Esophagus squamous epithelium (tissue), 5 donors: ENCODE results near the gene AAGAB. TPM values are rescaled to one million over a fixed set of nuclear protein-coding genes. Genes with fewer than 3 reads are reported as not detected.
A peak's percentile ranks its signal among the peaks of the same experiment; 100 is the strongest.

Experiments
- DNase-seq: peaks from one replicate; lab custom pipeline; 2025; lab: John Stamatoyannopoulos, UW
- H3K27ac ChIP-seq, 4 donors: fragments of 200-600 bp; sonication (generic); one replicate each; pipeline ENCODE4 v1.5.1; 2016 to 2019; ENCODE audit warnings: mild to moderate bottlenecking in 1 of 4
- H3K27me3 ChIP-seq, 4 donors: fragments of 200-600 bp; sonication (generic); 1 replicate in 3 of 4; 2 replicates in 1 of 4; pipeline versions ENCODE4 v1.5.1 to v1.6.0; 2017 to 2021; ENCODE audit warnings: antibody characterized with exemption in 1 of 4
- H3K36me3 ChIP-seq, 3 donors: fragments of 200-600 bp; sonication (generic); one replicate each; pipeline ENCODE4 v1.5.1; 2016 to 2019
- H3K4me1 ChIP-seq, 3 donors: fragments of 200-600 bp; sonication (generic); one replicate each; pipeline ENCODE4 v1.5.1; 2017 to 2019
- H3K4me3 ChIP-seq, 4 donors: fragments of 200-600 bp; sonication (generic); 1 replicate in 3 of 4; 2 replicates in 1 of 4; pipeline ENCODE4 v1.5.1; 2016 to 2019; ENCODE audit warnings: mild to moderate bottlenecking in 2 of 4, moderate library complexity in 1 of 4
- H3K9me3 ChIP-seq, 3 donors: fragments of 200-600 bp; sonication (generic); one replicate each; pipeline ENCODE4 v1.5.1; 2016 to 2019
- POLR2A ChIP-seq, 4 donors: fragments of 450-650 bp; IDR thresholded peaks; one replicate each; pipeline ENCODE4 v1.6.1; 2017; ENCODE audit warnings: antibody characterized with exemption in 4 of 4, mild to moderate bottlenecking in 4 of 4, moderate library complexity in 3 of 4
- WGBS, 2 donors: methylation state at CpG; one replicate each; pipeline ENCODE4 v1.1.5; 2018; 5-methylcytosine and 5-hydroxymethylcytosine counted together
- intact Hi-C: fragments of 100-400 bp; cut with DNase I; formaldehyde crosslinking; loops from one replicate; pipeline ENCODE4 v1.15.0; 2022
- total RNA-seq, 4 donors: library from RNA; depleted of rRNA; stranded (reverse); fragments of >200 nt; gene quantifications; one replicate each; pipeline ENCODE4 v1.1.0, GENCODE V29; 2016
- TF ChIP-seq, protein P1 (sequence below), 6 experiments: fragments of 450-650 bp in 4 of 6; fragments of 200-600 bp in 2 of 6; sonication (generic) in 2 of 6; IDR thresholded peaks; one replicate each; pipeline ENCODE4 v1.5.1; 2016 to 2019; ENCODE audit warnings: antibody characterized with exemption in 6 of 6, mild to moderate bottlenecking in 4 of 6, moderate library complexity in 4 of 6
- donor health status: DM: yes; HTN: yes; CAD: no.

The AAGAB gene
- total RNA-seq, 4 donors from 2014 or later: 16.7 to 35.6 (median 31.4) TPM

DNA sequence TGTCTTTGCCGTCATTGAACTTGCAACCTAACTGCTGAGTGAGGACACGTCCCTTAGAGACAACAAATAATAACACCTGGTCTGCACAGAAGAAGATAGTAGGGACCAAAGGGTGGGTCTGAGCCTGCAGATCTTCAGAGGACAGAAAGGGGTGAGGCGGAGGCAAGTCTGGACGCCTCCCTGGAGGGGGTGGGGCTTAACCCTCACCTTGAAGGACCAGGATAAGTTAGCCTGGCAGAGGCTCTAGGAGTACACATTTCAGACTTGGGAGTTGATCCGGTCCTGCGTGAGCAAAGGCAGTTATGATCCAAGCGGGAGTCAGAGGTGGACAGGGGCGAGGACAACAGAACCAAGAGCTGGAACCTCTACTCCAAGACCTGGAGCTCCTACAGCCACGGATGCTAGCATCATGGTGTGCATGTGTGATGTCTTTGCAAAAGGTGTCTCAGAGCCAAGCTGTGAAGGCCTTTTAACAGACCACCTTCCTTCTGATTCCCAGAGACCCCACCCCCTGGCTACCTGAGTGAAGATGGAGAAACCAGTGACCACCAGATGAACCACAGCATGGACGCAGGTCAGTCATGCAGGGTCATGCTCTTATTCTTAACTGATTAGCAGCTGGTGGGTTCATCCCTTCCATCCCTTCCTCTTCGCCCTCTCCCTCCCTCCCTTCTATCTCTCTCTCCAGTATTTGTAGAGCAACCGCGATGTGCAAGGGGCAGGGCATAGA, 88.0 kb downstream of the AAGAB start:
- no peaks in the 10 kb centered on the region for H3K27me3 ChIP-seq
- H3K4me3 ChIP-seq: peak overlapping the region; percentile 30 to 51 (median 43)
- peak overlapping the region; percentile 78 to 89 (median 88) for H3K27ac ChIP-seq
- 49 to 68% methylated on average over 11 to 13 of the region's 13 CpGs for WGBS, 2 donors
- H3K9me3 ChIP-seq: no peaks in the 10 kb centered on the region
- peaks cover 0 to 67% (median 12%) of the 10 kb centered on the region in 3 donors for H3K36me3 ChIP-seq
- no peak for DNase-seq
- TF ChIP-seq POLR2A (IDR thresholded peaks at IDR 0.05): peak in 1 of 4 donors; percentile 16
- TF ChIP-seq, protein P1, sequence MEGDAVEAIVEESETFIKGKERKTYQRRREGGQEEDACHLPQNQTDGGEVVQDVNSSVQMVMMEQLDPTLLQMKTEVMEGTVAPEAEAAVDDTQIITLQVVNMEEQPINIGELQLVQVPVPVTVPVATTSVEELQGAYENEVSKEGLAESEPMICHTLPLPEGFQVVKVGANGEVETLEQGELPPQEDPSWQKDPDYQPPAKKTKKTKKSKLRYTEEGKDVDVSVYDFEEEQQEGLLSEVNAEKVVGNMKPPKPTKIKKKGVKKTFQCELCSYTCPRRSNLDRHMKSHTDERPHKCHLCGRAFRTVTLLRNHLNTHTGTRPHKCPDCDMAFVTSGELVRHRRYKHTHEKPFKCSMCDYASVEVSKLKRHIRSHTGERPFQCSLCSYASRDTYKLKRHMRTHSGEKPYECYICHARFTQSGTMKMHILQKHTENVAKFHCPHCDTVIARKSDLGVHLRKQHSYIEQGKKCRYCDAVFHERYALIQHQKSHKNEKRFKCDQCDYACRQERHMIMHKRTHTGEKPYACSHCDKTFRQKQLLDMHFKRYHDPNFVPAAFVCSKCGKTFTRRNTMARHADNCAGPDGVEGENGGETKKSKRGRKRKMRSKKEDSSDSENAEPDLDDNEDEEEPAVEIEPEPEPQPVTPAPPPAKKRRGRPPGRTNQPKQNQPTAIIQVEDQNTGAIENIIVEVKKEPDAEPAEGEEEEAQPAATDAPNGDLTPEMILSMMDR (IDR thresholded peaks at IDR 0.05): no peak
- intact Hi-C loops: no loop called here
- H3K4me1 ChIP-seq: peaks cover 38 to 90% (median 64%) of the 10 kb centered on the region in 3 donors

DNA sequence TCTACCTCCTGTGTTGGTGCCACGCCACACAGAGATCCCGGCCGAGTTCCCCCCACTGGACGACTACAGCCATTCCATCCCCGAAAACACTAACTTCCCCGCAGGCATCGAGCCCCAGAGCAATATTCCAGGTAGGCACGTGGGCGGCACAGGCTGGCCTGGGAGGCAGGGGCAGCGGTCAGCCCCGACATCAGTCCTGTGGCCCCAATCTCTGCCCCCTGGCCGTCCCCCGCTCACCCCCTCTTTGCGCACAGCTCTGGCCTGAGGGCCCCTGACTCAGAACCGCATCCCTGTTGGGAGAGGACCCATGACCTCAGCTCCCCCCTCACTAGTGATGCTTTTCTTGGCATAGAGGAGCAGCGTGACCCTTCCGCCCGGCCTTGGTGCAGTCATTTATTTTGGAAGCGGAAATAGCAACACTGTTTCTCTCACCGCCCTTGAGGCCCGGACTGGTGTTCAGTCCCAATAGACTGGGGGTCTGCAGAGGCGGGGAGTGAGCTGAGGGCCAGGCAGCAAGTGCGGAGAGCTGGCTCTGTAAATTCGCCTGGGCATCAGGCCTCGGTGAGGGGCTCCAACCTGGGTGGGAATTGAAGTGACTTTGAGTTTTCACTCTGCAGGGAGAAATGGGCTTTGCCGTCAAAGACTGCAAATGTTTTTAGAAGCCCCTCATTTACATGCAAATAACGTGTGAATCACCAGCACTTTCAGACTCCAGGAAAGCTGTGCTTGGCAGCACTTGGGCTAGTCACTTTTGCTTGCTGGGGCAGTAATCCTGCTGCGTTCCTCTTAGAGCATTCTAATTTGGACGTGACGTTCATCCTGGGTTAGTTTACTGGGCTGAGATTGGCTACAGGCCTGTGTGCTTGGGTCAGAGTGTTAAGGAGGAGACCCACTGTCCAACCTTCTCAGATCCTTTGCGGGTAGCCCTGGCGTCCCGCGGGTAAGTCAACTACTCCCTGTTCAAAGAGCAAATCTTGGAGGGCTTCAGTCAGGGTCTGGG, 88.9 kb downstream of the AAGAB start:
- H3K27me3 ChIP-seq: no peaks in the 10 kb centered on the region
- H3K27ac ChIP-seq: peak overlapping the region; percentile 78 to 89 (median 88)
- peaks cover 41 to 93% (median 64%) of the 10 kb centered on the region in 3 donors for H3K4me1 ChIP-seq
- no peaks in the 10 kb centered on the region for H3K9me3 ChIP-seq
- intact Hi-C loops: no loop called here
- no peak for TF ChIP-seq POLR2A (IDR thresholded peaks at IDR 0.05)
- TF ChIP-seq, protein P1 (IDR thresholded peaks at IDR 0.05): no peak
- peaks cover 0 to 59% (median 12%) of the 10 kb centered on the region in 3 donors for H3K36me3 ChIP-seq
- H3K4me3 ChIP-seq: peak overlapping the region in 2 of 4 donors; percentile 41 to 45
- 53 to 67% methylated on average over 8 to 10 of the region's 34 CpGs for whole genome bisulfite sequencing, 2 donors
- DNase-seq: no peak

DNA sequence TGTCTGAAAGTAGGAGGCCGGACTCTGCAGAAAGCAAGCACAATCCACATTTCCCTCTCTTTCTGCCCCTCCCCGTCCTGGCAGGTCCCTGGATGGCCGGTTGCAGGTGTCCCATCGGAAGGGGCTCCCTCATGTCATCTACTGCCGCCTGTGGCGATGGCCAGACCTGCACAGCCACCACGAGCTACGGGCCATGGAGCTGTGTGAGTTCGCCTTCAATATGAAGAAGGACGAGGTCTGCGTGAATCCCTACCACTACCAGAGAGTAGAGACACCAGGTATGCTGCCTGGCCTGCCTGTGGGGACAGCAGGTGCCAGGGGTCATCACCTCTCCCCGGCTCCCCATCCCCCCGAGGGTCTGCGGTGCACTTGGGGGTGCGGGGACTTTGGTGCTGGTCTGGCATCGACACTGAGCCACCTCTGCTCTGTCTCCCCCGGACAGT, 89.6 kb downstream of the AAGAB start:
- Histone ChIP-seq H3K9me3 (no peaks in the 10 kb centered on the region), H3K27me3 (no peaks in the 10 kb centered on the region), H3K4me1 (peaks cover 41 to 86% (median 59%) of the 10 kb centered on the region in 3 donors), H3K4me3 (no peak overlapping the region), H3K36me3 (peaks cover 0 to 51% (median 12%) of the 10 kb centered on the region in 3 donors), H3K27ac (peak overlapping the region; percentile 78 to 89 (median 88))
- DNase-seq: no peak
- TF ChIP-seq, protein P1 (IDR thresholded peaks at IDR 0.05): no peak
- TF ChIP-seq POLR2A (IDR thresholded peaks at IDR 0.05): no peak
- WGBS, 2 donors: 60 to 100% methylated on average over 1 of the region's 17 CpGs
- intact Hi-C loops: no loop called here

DNA sequence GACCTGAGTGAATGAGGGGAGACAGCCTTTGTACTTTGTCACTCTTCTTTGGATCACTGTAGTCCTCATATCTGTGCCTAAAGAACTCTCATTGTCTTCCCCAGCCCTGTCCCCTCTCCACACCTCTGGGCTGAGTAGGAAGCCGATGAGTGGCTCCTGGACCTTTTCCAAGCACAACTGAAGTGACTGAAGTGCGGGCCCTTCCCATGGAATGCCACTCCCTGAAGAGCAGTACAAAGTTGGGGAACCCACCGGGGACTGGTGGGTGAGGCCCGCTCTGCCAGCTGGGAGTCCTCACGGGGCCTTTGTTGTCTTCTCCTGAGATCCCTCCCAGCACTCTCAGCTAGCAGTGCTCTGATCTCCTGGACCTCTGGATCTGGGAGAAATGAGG, 90.1 kb downstream of the AAGAB start:
- peak overlapping the region; percentile 78 to 89 (median 88) for H3K27ac ChIP-seq
- intact Hi-C loops: no loop called here
- peaks cover 0 to 47% (median 12%) of the 10 kb centered on the region in 3 donors for H3K36me3 ChIP-seq
- no peak overlapping the region for H3K4me3 ChIP-seq
- DNase-seq: no peak
- TF ChIP-seq, protein P1 (IDR thresholded peaks at IDR 0.05): no peak
- TF ChIP-seq POLR2A (IDR thresholded peaks at IDR 0.05): no peak
- 14 to 20% methylated on average over 1 of the region's 5 CpGs for WGBS, 2 donors
- H3K27me3 ChIP-seq: no peaks in the 10 kb centered on the region
- H3K9me3 ChIP-seq: no peaks in the 10 kb centered on the region
- H3K4me1 ChIP-seq: peaks cover 41 to 81% (median 57%) of the 10 kb centered on the region in 3 donors
